RKO (cell line): ENCODE data around the gene PTPRD.

Experiments used
- DNase-seq: peaks from one replicate; pipeline ENCODE4 v3.0.0-alpha.2; 2016; ENCODE audit warnings: low spot score

PTPRD gene

DNA sequence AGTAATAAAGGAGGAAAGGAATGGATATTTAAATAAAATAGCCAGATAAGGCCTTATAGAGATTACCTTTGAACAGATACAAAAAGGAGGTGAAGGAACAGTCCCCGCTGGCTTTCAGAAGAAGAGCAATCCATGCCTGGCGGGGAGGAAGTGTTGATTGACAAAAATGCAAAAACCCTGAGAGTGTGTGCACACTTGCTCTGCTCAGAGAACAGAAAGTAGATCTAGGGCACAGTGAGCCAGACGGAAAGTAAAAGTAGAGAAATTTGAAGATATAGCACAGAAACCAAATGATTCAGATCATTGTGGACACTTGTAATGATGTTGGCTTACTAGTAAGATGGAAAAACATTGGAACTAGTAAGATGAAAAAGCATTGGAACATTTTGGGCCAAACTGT, 720.6 kb downstream of the PTPRD start:
- DNase-seq: no peak

DNA sequence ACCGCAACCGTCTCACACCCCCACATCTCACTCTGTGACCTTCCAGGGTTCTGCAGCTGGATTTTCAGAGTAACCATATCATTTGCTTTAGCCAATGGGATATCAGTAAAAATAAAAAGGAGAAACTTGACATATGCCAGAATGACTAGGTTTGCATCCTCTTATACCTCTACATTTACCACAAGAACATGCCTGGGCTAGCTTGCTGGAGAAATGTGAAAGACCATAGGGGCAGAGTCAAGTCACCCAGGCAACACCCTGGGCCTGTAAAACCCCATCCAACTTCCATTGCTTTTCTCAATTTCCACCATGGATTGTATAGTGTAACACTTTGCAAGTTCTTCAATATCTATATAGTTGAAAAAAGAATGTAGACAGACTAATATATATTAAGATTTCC, 731.1 kb downstream of the PTPRD start:
- no peak for DNase-seq

DNA sequence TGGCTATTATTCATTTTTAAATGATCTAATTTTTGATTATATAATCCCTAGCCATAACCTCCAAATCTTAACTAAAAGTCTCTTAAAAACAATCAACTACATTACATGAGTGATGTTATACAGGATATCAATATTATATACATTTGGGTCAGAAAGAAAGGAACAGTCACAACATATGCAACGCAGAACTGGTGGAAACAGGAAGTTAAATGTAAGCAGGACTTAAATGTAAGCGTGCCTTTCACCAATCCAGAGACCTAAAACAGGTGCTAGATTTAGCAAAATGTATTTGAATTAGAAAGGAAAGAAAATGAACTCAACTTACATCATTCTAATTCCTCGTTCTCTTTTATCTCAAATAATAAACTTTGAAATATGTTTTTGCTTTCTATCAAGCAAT, 738.5 kb downstream of the PTPRD start:
- no peak for DNase-seq

DNA sequence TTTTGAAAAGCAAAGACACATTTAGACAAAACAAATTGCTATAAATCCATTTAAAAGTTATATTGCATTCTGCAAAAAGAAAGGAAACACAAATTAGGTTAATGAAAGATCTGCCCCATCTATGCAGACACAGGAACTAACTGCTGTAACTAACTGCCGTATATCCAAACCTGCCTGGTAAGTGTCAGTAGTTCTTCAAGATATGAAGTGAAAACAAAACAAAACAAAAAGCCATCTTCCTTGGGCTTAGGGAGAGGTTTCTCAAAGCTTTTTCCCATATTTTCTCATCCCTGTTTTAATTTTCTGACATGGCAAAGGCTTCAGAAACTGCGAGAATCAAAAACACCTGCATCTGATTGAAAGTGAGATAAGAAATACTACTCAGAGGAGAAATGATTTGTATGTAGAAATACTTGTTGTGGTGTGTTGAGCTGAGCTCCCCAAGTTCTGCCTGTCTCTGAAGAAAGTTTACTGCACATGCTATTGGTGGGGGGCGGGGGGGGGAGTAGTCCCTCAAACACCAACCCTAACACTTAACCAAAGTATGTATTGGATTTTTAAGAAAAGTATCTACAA, 750.5 kb downstream of the PTPRD start:
- no peak for DNase-seq

DNA sequence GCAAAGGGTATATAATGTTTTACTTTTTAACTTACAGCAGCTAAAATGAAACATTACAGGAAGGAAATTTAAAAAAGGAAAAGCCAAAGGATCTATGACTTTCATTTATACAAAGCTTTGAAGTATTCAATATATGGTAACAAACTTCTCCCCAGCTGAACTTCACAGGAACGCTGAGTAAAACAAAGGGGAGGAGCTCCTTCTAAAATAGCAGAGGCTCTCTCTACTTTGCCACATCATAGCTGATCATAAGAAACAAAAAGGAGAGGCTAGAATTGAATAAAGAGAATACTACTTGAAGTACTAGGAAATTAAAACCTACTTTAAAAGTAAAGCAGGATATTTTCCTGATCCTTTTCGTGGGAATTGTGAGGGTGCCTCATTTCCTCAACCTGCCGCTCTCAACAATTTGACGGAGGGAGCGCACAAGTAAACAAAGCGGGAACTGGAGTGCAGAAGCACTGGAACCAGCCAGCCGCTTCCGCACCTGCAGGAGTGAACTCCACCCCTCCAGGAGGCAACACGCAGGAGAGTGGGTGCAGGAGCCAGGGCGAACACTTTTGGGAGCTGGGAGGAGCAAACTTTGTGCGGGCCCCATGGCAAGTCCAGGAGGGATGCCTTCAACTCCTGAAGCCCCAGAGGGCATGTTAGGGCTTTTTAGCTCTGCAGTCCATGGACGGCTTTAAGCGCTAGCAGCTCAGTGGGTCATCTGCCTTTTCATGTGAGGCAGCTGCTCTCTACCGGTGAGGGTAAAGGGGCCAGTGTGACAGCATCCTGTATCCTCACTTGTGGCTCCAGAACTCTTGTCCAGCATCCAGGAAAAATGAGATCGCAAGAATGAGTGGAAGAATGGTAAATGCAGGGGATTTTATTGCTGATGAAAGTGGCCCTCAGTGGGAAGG, 757.4 kb downstream of the PTPRD start:
- DNase-seq: no peak

DNA sequence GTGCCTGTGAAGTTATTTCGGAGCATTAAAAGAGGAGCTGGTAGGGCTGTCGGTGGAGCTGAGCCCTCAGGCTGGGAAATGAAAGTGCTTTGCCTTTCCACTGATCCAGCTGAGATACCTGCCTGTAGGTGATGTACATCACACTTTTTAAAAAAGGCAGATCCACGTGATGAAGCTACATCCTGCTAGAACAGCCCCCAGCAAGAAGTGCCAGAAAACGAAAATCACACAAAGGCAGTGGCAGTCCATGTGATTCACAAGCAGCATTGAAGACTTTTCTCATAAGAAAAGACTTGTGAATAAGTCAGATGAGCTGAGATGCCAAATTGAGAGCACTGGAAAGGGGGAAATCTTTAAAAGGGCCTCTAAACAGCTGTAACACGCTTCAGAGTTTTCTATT, 765.1 kb downstream of the PTPRD start:
- DNase-seq: no peak

DNA sequence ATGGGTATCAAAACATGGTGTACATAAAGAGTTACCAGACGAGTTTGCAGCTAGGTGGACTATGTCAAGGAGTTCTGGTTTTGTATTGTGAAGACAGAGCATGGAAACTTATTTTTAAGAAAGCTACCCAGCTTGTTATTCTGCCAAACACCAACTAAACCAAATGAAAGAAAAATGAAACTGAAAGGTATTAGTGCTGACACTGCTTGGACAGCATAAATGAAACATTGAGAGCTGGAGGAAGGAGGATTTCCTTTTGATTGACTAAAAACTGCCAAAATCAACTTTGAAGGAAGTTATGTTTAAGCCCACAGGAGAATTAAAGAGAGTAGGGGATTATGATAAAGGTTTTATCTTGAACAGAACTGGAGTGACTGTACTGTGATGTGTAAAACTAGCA, 766.2 kb downstream of the PTPRD start:
- DNase-seq: no peak

DNA sequence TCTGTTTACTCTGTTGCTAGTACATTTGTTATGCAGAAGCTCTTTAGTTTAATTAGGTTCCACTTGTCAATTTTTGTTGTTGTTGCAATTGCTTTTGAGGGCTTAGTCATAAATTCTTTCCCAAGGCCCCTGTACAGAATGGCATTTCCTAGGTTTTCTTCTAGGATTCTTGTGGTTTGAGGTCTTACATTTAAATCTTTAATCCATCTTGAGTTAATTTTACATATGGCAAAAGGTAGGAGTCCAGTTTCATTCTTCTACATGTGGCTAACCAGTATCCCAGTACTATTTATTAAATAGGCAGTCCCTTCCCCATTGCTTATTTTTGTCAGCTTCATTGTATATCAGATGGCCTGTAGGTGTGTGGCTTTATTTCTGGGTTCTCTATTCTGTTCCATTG, 792.4 kb downstream of the PTPRD start:
- no peak for DNase-seq

DNA sequence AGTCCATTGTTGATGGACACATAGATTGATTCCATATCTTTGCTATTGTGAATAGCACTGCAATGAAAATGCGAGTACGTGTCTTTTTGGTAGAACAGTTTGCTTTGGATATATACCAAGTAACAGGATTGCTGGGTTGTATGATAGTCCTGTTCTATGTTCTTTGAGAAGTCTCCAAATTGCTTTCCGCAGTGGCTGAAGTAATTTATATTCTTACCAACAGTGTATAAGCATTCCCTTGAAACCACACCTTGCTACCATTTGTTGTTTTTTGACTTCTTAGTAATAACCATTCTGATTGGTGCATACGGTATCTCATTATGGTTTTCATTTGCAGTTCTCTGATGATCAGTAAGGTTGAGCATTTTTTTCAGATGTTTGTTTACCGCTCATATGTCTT, 792.9 kb downstream of the PTPRD start:
- no peak for DNase-seq

DNA sequence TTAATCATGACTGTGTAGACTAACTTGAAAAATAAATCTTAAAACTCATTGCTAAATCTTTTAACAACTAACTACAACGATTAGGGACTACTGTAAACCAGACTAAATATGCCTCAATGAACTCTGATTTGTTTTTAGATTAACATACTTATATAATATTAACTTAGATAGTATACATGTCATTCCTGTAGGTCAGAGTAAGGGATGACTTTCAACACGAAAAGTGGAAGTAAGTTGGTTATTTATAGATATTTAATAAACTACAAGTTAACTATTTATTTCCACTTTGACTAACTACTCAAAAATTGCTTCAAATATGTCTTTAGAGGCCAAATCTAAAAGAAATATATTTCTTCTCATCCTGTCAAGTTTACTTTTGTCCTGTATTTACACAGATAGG, 795.6 kb downstream of the PTPRD start:
- DNase-seq: no peak

DNA sequence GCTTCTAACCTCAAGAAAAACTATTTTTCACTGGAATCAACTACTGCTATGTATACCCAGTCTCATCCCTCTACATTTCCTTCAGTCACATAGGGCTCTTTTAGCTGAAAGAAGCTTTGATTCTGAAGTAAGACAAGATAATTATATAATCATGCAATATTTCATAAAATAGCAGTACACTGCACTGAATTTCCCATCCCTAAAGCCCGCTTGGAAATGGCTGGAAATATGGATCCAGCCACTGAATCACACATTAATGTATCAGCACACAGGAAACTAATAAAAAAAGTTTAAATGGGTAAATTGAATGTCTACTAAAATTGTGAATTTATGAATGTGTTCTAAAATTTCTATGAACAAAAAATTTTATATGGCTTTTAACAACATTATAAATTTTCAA, 808.7 kb downstream of the PTPRD start:
- no peak for DNase-seq

DNA sequence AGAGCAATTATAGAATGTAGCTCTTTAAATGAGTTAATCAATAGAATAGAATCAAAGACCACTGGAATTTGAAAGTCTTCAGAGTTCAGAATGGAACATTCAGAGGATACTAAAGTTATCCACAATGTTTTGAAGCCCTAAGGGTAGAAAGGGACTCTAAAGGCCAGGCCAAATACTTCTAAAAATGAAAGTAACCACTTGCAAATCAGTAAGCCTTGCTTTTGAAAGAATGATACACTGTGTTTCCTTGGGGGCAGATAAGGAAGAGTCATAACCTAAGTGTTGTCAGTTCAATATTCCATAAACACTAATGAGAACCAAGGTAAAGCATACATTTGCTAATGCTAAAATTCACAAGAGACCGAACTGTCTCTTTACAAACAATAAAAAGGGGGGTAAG, 813.5 kb downstream of the PTPRD start:
- DNase-seq: no peak

DNA sequence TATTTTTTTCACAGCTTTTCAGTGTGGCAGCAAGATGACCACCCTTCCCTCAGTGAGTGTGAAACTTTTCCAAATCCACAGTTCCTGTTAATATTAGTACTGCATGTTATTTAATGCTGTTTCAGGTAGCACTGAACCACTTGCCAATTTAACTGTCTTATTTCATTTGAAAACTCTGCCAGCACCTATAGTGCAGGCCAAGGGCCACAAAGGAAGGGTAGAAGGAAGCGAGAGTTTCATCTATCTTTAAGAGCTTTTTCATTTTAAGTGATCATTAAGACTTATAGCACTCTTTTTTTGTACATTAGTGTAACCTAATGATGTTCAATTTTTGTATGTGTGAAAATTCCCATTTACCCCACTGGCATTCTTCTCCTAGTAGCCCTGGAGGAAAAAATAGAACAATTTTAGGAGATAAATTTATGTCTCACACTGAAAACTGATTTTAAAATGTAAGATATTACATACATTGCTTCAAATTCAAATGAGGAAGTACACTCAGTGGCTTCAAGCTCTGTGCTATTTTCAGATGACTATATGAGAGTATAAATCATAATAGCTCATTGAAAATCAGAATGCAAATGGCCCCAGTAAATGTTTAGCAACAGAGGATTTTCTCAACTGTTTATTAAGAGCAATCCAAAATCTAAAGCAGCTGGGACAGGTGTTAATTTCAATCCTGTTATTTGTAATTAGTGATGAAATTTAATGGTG, 820.5 kb downstream of the PTPRD start:
- no peak for DNase-seq

DNA sequence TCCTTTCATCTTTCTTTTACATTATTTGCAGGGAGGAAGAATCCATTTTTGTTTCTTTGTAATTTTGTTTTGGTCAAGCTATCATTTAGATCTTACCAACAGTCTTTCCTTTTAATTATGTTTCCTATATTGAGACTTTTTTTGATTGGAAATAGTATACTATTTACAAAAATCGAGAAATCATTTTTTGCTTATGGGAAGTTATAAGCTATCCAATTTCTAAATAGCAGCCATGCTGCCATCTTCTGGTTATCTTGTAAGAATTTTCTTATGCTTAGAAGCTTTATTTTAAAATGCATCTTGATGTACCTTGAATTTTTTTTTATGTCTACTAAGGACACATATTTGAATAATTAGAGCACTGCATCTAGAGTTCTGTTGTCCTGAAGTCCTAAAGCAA, 821.2 kb downstream of the PTPRD start:
- DNase-seq: peak; percentile 55

DNA sequence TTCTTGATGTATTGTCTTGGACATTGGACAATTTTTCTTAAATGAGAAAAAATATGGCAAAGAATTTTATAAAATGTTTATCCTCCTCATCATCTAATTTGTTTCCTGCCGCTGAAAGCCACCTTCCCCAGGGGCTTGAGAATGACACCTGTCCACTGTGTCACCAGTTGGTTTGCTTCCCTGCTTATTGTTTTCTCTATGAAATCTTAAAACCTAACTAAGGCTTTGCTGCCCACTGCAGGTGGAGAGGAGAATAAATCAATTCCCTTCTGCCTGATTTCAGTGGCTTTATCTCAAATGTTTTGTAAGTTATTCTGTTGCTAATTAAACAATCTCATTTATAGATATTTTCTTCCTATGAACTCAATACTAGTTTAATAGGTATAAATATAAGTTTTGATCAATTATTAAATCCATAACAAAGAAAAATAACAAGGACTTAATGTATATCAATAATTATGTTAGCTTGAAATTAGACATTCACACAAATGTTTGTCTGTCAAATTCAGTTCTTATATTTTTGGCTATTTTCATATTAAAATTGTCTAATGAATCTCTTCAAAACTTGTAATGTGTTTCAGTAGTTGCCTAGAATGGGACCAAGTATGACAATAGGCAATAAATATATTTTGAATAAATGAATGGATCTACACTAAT, 822.5 kb downstream of the PTPRD start:
- peak; percentile 63 for DNase-seq

DNA sequence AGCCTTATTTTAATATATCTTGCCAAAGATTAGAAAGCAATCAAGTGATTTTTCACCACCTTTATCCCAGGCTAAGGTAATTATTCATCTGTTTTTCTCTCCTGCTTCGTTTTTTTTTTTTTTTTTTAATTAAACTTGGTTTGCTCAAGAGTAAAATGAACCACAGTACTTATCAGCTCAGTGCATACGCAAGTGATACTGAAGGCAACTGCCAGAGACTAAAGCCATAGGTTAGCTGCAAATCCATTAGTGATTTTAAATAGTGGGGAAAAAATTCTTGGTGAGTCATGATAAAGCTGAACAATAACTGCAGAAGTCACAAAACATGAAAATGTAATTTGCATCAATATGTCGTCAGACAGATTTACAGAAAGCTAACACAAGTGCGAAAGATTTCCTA, 829.1 kb downstream of the PTPRD start:
- DNase-seq: no peak

DNA sequence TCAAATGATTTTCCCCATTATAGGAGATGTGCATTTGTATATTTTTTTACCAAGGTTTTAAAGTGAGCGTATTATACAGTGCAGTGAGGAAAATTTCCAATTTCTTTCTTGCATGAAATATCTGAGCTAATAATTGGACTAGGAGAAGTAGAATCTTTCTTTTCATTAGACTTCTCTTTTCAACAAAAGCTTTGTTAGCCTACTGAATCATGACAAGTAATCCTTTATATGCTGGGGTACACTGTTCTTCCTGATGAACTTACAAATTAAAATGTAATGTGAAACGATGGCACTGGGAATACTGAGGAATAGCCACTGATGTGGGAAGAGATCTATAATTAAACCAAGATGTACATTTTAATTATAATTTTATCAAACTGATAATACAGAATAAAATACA, 829.6 kb downstream of the PTPRD start:
- DNase-seq: no peak

DNA sequence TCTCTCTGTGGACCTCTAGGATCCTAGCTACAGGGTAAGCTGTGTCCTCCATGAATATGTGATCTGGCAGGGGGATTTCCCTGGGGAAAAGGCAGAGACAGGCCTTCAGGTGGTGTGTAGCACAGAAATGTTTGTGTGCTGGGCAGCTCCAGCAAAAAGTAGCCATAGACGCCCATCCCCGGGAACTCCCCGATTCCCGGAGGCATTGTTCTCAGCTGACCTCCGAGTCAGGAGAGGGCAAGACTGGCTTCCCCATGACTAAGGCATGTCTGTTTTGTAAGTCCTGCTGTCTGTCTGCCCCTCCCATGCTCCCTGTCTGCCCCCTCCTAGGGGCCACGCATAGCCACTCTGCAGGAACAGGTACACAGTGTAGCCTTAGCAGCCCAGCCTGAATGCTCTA, 834.5 kb downstream of the PTPRD start:
- no peak for DNase-seq

DNA sequence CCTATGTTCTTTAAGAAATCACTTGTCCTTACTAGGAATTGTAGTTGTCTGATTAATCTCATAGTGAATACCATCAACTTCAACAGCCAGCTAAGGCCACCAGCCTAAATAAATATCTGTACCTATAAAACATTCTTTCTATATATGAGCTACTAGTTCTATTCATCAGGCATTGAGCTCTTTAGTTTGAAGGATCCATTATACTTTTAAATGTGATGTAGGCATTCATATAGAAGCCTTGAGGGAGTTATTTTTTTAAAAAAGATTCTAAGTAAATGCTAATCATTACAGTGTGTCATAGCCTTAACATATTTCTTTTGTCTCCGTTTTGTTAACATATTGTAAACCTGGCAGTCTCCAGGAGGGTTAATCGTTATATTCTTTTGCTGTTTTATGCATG, 838.3 kb downstream of the PTPRD start:
- DNase-seq: no peak

DNA sequence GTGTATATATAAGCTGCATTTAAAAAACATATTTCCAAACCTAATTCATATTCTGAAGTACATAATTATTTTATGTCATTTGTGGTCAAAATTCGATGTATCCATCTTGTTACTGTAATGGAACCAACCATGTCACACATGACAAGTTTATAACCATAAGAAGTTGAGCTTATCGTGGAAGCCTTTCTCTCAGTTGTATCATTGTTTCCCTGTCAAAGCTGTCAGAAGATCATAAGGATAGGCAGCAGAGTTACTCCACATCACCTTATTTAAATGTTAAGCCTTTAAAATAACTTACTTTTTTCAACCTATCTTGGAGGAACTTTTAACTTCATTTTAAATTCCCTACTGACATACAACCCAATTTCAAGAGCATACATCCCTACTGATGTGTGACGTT, 841.5 kb downstream of the PTPRD start:
- DNase-seq: no peak

DNA sequence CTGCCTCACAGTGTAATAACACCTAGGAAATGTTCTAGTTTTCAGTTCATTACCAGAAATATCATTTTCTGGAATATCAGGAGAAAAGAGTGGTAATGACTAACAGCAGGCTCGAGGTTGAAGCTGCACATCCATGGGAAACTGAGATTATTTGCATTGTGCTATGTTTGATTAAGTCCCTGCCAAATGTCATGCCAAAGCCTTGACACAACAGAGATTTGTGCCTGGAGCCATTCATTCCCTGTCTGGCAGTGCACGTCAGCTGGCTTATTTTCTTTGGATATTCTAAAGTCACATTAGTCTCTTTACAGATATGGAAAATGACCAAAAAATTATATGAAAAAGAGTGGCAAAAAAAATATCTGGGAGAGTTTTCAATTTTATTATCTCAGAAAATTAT, 848.0 kb downstream of the PTPRD start:
- no peak for DNase-seq

DNA sequence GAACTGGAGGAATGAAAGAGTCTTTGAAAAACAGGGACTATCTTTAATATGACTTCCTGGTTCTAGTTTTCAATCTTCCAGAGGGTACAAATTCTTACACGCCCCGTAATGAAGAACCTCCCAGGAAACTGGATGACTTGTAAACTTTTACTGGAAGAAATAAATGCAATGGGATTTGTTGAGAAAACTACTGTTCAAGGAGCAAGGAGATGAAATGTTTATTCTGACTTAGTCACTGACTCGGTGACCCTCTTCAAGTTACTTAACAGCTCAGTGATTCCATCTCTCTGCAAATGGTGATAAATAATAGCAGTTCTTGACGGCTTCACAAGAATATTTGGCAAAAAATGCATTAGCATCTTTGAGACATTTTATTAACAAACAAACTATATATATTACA, 858.6 kb downstream of the PTPRD start:
- no peak for DNase-seq

DNA sequence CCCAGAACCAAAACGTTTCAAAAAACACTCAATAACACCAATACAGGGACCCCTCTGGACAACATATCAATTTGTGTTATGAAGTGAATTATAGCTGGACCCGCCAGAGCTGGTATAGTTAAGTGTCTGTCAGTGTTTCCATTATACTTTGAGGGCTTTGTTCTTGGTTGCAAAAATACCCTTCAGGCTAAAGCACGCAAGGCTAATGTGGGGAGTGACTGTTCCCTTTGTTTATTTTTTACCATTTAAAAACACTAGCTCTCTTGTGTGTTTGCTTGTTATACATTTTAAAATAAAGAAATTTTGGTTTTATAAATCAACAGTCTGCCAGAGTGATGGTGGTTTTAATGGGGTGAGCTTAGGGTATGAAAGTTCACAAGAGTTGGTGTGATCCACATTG, 859.5 kb downstream of the PTPRD start:
- DNase-seq: no peak
